GM12878 (cell line): Measurements from ENCODE around the gene LAYN. TPM values are rescaled to one million over a fixed set of nuclear protein-coding genes. Genes with fewer than 3 reads are reported as not detected.

Source experiments
- ATAC-seq: fragments of 200-7000 bp; cut with Tn5 transposase; 3 replicates; pipeline ENCODE4 v1.9.1; 2020; ENCODE audit warnings: mild to moderate bottlenecking, moderate library complexity
- BruUV-seq: library from RNA; stranded (reverse); fragments of 400-500 nt; replicated peaks from 2 replicates; lab custom pipeline; 2021; lab: Mats Ljungman, UMichigan
- CTCF ChIA-PET: fragments of 300-600 bp; sonication (Branson Sonifier 250); formaldehyde crosslinking; extraction: SDS; loops from one replicate; lab custom pipeline; 2021; ENCODE audit warnings: inconsistent platforms; lab: Yijun Ruan, JAX
- POLR2A ChIA-PET: fragments of 350-600 bp; formaldehyde crosslinking; extraction: SDS; loops from one replicate; lab custom pipeline; 2021; ENCODE audit warnings: inconsistent platforms; lab: Charles Lee
- RAD21 ChIA-PET: fragments of 300-600 bp; sonication (Branson Sonifier 250); formaldehyde crosslinking; loops from one replicate; lab custom pipeline; 2023; ENCODE audit warnings: antibody characterized with exemption; ENCODE audit not compliant: unreplicated experiment; lab: Charles Lee
- SMC1A ChIA-PET: fragments of 300-600 bp; sonication (Branson Sonifier 250); formaldehyde crosslinking; loops from one replicate; lab custom pipeline; 2023; ENCODE audit not compliant: unreplicated experiment, uncharacterized antibody; lab: Charles Lee
- DNase-seq: peaks from one replicate; pipeline ENCODE4 v3.0.0-alpha.2; 2011; ENCODE audit warnings: low read depth, low spot score
- FAIRE-seq: peaks from 3 replicates; lab custom pipeline; 2011; peaks lifted over from hg19 to GRCh38; lab: Jason Lieb, UNC
- H2AFZ ChIP-seq: 2 replicates; pipeline ENCODE4 v1.6.0; 2011; ENCODE audit warnings: low read depth, low read length, control low read depth; ENCODE audit not compliant: control insufficient read depth
- H3K27ac ChIP-seq: 2 replicates; pipeline ENCODE4 v1.5.1; 2011; ENCODE audit warnings: control low read depth; ENCODE audit not compliant: control insufficient read depth, insufficient read depth
- H3K27me3 ChIP-seq, 2 experiments: replicated peaks in 1 of 2; 2 replicates each; pipeline versions ENCODE4 v1.6.0 to v1.6.1; 2011; ENCODE audit warnings: low read length in 1 of 2; ENCODE audit not compliant: control insufficient read depth in 2 of 2, insufficient read depth in 2 of 2
- H3K36me3 ChIP-seq, 2 experiments: 2 replicates each; pipeline ENCODE4 v1.5.1; 2011; ENCODE audit warnings: low read length in 1 of 2; ENCODE audit not compliant: control insufficient read depth in 2 of 2, insufficient read depth in 2 of 2
- H3K4me1 ChIP-seq: 2 replicates; pipeline ENCODE4 v1.6.1; 2011; ENCODE audit warnings: mild to moderate bottlenecking, low read length, moderate library complexity, mixed read lengths; ENCODE audit not compliant: control insufficient read depth, insufficient read depth
- H3K4me2 ChIP-seq: 2 replicates; pipeline ENCODE4 v1.6.0; 2011; ENCODE audit warnings: control low read depth; ENCODE audit not compliant: control insufficient read depth, insufficient read depth
- H3K4me3 ChIP-seq: fragments of 200-600 bp; sonication (generic); 2 replicates; pipeline ENCODE4 v1.5.1; 2016
- H3K79me2 ChIP-seq: 2 replicates; pipeline ENCODE4 v1.6.0; 2011; ENCODE audit warnings: low read length; ENCODE audit not compliant: control insufficient read depth, insufficient read depth
- H3K9ac ChIP-seq: 2 replicates; pipeline ENCODE4 v1.8.0; 2011; ENCODE audit warnings: low read length, control low read depth, mixed read lengths; ENCODE audit not compliant: control insufficient read depth, insufficient read depth
- H3K9me3 ChIP-seq: replicated peaks from 3 replicates; pipeline ENCODE4 v1.5.1; 2011; ENCODE audit warnings: mild to moderate bottlenecking, low read length; ENCODE audit not compliant: control insufficient read depth, insufficient read depth
- H4K20me1 ChIP-seq: 2 replicates; pipeline ENCODE4 v1.6.0; 2011; ENCODE audit not compliant: control insufficient read depth, insufficient read depth
- EP300 ChIP-seq, 2 experiments: fragments of 150-350 bp in 1 of 2; IDR thresholded peaks; 2 replicates each; pipeline ENCODE4 v1.6.1; 2011 to 2012; ENCODE audit warnings: low read depth in 2 of 2, low read length in 2 of 2, borderline replicate concordance in 1 of 2, improper control_type of control experiment in 1 of 2, inconsistent platforms in 1 of 2; ENCODE audit not compliant: control insufficient read depth in 1 of 2
- IRF5 ChIP-seq: fragments of 450-650 bp; IDR thresholded peaks from 2 replicates; pipeline ENCODE4 v1.6.1; 2017; ENCODE audit warnings: borderline replicate concordance
- NFYA ChIP-seq: IDR thresholded peaks from 2 replicates; pipeline ENCODE4 v1.6.1; 2011; ENCODE audit warnings: low read depth, mild to moderate bottlenecking, low read length, improper control_type of control experiment, borderline replicate concordance
- PKNOX1 ChIP-seq: fragments of 450-650 bp; IDR thresholded peaks from 2 replicates; pipeline ENCODE4 v1.6.1; 2016; ENCODE audit warnings: mild to moderate bottlenecking
- SMC3 ChIP-seq: IDR thresholded peaks from 2 replicates; pipeline ENCODE4 v1.6.1; 2011; ENCODE audit warnings: low read length, improper control_type of control experiment, borderline replicate concordance
- in situ Hi-C: fragments of 300-500 bp; cut with MboI; formaldehyde crosslinking; loops from 9 replicates; pipeline ENCODE4 v1.14.3; 2018; ENCODE audit warnings: mixed read lengths
- intact Hi-C: fragments of 100-400 bp; cut with micrococcal nuclease; formaldehyde crosslinking; loops from one replicate; pipeline ENCODE4 v1.14.2; 2022; ENCODE audit not compliant: unreplicated experiment
- polyA plus RNA-seq, 11 experiments: library from polyadenylated mRNA; depleted of rRNA in 4 of 11; unstranded in 6 of 11; stranded (reverse) in 5 of 11; fragments of >200 nt; fragmentation: Nextera tagmentation in 4 of 11; fragmentation: Illumina TruSeq in 1 of 11; extraction: Ambion mirVana in 4 of 11; extraction: Trizol in 1 of 11; gene quantifications; 1 replicate in 1 of 11; 2 replicates in 10 of 11; pipeline versions ENCODE4 v1.2.1 to v1.2.3, GENCODE V29; 2011 to 2016; ENCODE audit warnings: inconsistent platforms in 2 of 11, missing spikeins in 2 of 11, low read depth in 1 of 11
- total RNA-seq, 4 experiments: library from RNA; depleted of rRNA in 3 of 4; stranded (reverse); fragments of >200 nt in 3 of 4; fragmentation: Illumina TruSeq in 1 of 4; extraction: Trizol in 1 of 4; gene quantifications; 2 replicates each; pipeline versions ENCODE4 v1.2.1 to v1.2.3, GENCODE V29; 2013 to 2021

The LAYN gene
- total and polyA plus RNA-seq, 10 of the 15 experiments (the other 5 are each of a cell fraction or from before 2014, with no cell fraction given), result 0.06 to 0.14 (median 0.10) TPM; not detected in 7

- H3K9me3 ChIP-seq, result no peaks in the 10 kb centered on the region; the same call in 2 of the 3 replicates
- ChIA-PET POLR2A (no interaction called here), RAD21 (no interaction called here), CTCF (interaction anchor here (1.4 kb wide), 3 partner anchors 10 to 288 kb away, joined by 3 to 5 read pairs (median 5); no protein-coding TSS in a partner anchor)
- no peaks in the 10 kb centered on the region for H4K20me1 ChIP-seq
- H3K4me1 ChIP-seq, result no peaks in the 10 kb centered on the region
- intact Hi-C loops (no loop called here), in situ Hi-C loops (no loop called here)
- H3K9ac ChIP-seq, result no peak overlapping the region
- DNase-seq (no peak), FAIRE-seq (no peak), ATAC-seq (no peak)
- H3K4me2 ChIP-seq, result no peak overlapping the region
- H3K36me3 ChIP-seq, result no peaks in the 10 kb centered on the region
- TF ChIP-seq IRF5, result no peak
- no peak for TF ChIP-seq PKNOX1
- TF ChIP-seq EP300 (IDR thresholded peaks at IDR 0.05; ENCODE audit: borderline replicate concordance in 1 of 2, control insufficient read depth in 1 of 2, low read depth in 2 of 2, low read length in 2 of 2), result no peak
- TF ChIP-seq NFYA, result no peak
- no peak for TF ChIP-seq SMC3
- TF ChIP-seq, all 136 proteins: peak for 0
- SMC1A ChIA-PET, result interaction anchor here (0.8 to 1.7 kb wide), 2 partner anchors 10 to 15 kb away, joined by 3 to 6 read pairs; no protein-coding TSS in a partner anchor
- Histone ChIP-seq H3K27me3 (peaks cover 0 to 2% of the 10 kb centered on the region in 2 experiments; a peak in 2 of 4 replicates), H2AFZ (no peak overlapping the region), H3K79me2 (no peaks in the 10 kb centered on the region), H3K27ac (no peak overlapping the region), H3K4me3 (no peak overlapping the region)
- no TSS peak for BruUV-seq
Measured at GRCh38 chr11:111554532-111554931, 14.0 kb downstream of the LAYN start.
